B cell (primary cell): ENCODE measurements around the gene STRN.

Experiments
- CTCF ChIP-seq: fragments of 200-600 bp; IDR thresholded peaks from one replicate; pipeline ENCODE4 v1.8.0; 2022; ENCODE audit warnings: antibody characterized with exemption, mild to moderate bottlenecking
- EZH2 ChIP-seq: IDR thresholded peaks from 2 replicates; pipeline ENCODE4 v1.6.1; 2012; ENCODE audit warnings: borderline replicate concordance, low read depth, mild to moderate bottlenecking, moderate library complexity, low read length; ENCODE audit not compliant: insufficient read depth, poor library complexity, severe bottlenecking

- TF ChIP-seq CTCF (no peak), EZH2 (no peak)
Measured at GRCh38 chr2:36954977-36955607, 11.2 kb downstream of the STRN start.
